HepG2 (cell line): ENCODE measurements around the gene ZSCAN21. TPM values are rescaled to one million over a fixed set of nuclear protein-coding genes. Genes with fewer than 3 reads are reported as not detected.

Source experiments
- ARNT ChIP-seq: fragments of 450-650 bp; IDR thresholded peaks from 2 replicates; pipeline ENCODE4 v1.6.1; 2017
- CC2D1A ChIP-seq: sonication (generic); formaldehyde crosslinking; IDR thresholded peaks from 2 replicates; pipeline ENCODE4 v1.8.1; 2023; ENCODE audit warnings: mild to moderate bottlenecking, missing genetic modification reagents
- ESRRA ChIP-seq: sonication (generic); formaldehyde crosslinking; IDR thresholded peaks from 2 replicates; pipeline ENCODE4 v1.5.1; 2020; ENCODE audit warnings: mild to moderate bottlenecking, low read depth, missing genetic modification reagents
- ISL2 ChIP-seq: sonication (generic); formaldehyde crosslinking; IDR thresholded peaks from 2 replicates; pipeline ENCODE4 v1.5.0; 2020; ENCODE audit warnings: missing genetic modification reagents
- KDM2A ChIP-seq: sonication (generic); formaldehyde crosslinking; IDR thresholded peaks from 2 replicates; pipeline ENCODE4 v1.4.0; 2020; ENCODE audit warnings: low read depth, missing genetic modification reagents, borderline replicate concordance
- MYC ChIP-seq: sonication (generic); formaldehyde crosslinking; IDR thresholded peaks from 2 replicates; pipeline ENCODE4 v1.9.0; 2021; ENCODE audit warnings: missing genetic modification reagents, borderline replicate concordance
- PAXIP1 ChIP-seq: sonication (generic); formaldehyde crosslinking; conservative IDR thresholded peaks from 2 replicates; pipeline ENCODE4 v1.4.0; 2020; ENCODE audit warnings: mild to moderate bottlenecking, missing genetic modification reagents, moderate library complexity
- PHF20 ChIP-seq: sonication (generic); formaldehyde crosslinking; IDR thresholded peaks from 2 replicates; pipeline ENCODE4 v1.5.0; 2020; ENCODE audit warnings: mild to moderate bottlenecking, missing genetic modification reagents
- PTBP1 ChIP-seq: fragments of 200-400 bp; formaldehyde crosslinking; IDR thresholded peaks from 2 replicates; pipeline ENCODE4 v1.6.1; 2018; ENCODE audit warnings: low read length, low read depth; ENCODE audit not compliant: poor library complexity, severe bottlenecking
- SALL1 ChIP-seq: sonication (generic); formaldehyde crosslinking; IDR thresholded peaks from 2 replicates; pipeline ENCODE4 v1.8.0; 2022; ENCODE audit warnings: mild to moderate bottlenecking, missing genetic modification reagents
- UBTF ChIP-seq: sonication (generic); formaldehyde crosslinking; IDR thresholded peaks from 2 replicates; pipeline ENCODE4 v1.4.0; 2020; ENCODE audit warnings: mild to moderate bottlenecking, missing genetic modification reagents
- ZNF101 ChIP-seq: sonication (generic); formaldehyde crosslinking; IDR thresholded peaks from 2 replicates; pipeline ENCODE4 v1.4.0; 2020; ENCODE audit warnings: mild to moderate bottlenecking, low read depth, missing genetic modification reagents, borderline replicate concordance
- ZNF143 ChIP-seq: sonication (generic); formaldehyde crosslinking; IDR thresholded peaks from 2 replicates; pipeline ENCODE4 v1.4.0; 2020; ENCODE audit warnings: missing genetic modification reagents
- ZNF430 ChIP-seq: sonication (generic); formaldehyde crosslinking; IDR thresholded peaks from 2 replicates; pipeline ENCODE4 v1.9.0; 2021; ENCODE audit warnings: mild to moderate bottlenecking, missing genetic modification reagents
- ZNF598 ChIP-seq: sonication (generic); formaldehyde crosslinking; IDR thresholded peaks from 2 replicates; pipeline ENCODE4 v1.5.1; 2020; ENCODE audit warnings: mild to moderate bottlenecking, missing genetic modification reagents, borderline replicate concordance
- ZNF614 ChIP-seq: IDR thresholded peaks from 2 replicates; pipeline ENCODE4 v1.6.1; 2018; ENCODE audit warnings: missing biosample characterization, missing genetic modification reagents, inconsistent platforms, borderline replicate concordance
- ZNF746 ChIP-seq: sonication (generic); formaldehyde crosslinking; IDR thresholded peaks from 2 replicates; pipeline ENCODE4 v1.8.0; 2022; ENCODE audit warnings: mild to moderate bottlenecking, missing genetic modification reagents
- polyA plus RNA-seq, 8 experiments: library from polyadenylated mRNA; depleted of rRNA in 3 of 8; stranded (reverse) in 7 of 8; unstranded in 1 of 8; fragments of >200 nt; fragmentation: Illumina TruSeq in 4 of 8; extraction: Trizol in 4 of 8; gene quantifications; 2 replicates each; pipeline versions ENCODE4 v1.2.1 to v1.2.3, GENCODE V29; 2011 to 2016; ENCODE audit warnings: low read depth in 4 of 8, missing spikeins in 1 of 8, mixed read lengths in 1 of 8; ENCODE audit not compliant: insufficient read depth in 1 of 8
- total RNA-seq, 5 experiments: library from RNA; depleted of rRNA; stranded (reverse); fragments of >200 nt; fragmentation: Illumina TruSeq; extraction: Trizol; gene quantifications; 2 replicates each; pipeline ENCODE4 v1.2.3, GENCODE V29; 2016; ENCODE audit warnings: low read depth in 1 of 5
- TF ChIP-seq, protein P1 (sequence below): sonication (generic); formaldehyde crosslinking; IDR thresholded peaks from 2 replicates; pipeline ENCODE4 v1.8.1; 2023; ENCODE audit warnings: mild to moderate bottlenecking, missing genetic modification reagents
- TF ChIP-seq, protein P2 (sequence below): sonication (generic); formaldehyde crosslinking; IDR thresholded peaks from 2 replicates; pipeline ENCODE4 v1.5.0; 2020; ENCODE audit warnings: mild to moderate bottlenecking, missing genetic modification reagents, borderline replicate concordance

The ZSCAN21 gene
- total and polyA plus RNA-seq, 2 of the 13 experiments (the other 11 are each of a cell fraction or from before 2014, with no cell fraction given): 7.0 to 10.0 TPM

DNA sequence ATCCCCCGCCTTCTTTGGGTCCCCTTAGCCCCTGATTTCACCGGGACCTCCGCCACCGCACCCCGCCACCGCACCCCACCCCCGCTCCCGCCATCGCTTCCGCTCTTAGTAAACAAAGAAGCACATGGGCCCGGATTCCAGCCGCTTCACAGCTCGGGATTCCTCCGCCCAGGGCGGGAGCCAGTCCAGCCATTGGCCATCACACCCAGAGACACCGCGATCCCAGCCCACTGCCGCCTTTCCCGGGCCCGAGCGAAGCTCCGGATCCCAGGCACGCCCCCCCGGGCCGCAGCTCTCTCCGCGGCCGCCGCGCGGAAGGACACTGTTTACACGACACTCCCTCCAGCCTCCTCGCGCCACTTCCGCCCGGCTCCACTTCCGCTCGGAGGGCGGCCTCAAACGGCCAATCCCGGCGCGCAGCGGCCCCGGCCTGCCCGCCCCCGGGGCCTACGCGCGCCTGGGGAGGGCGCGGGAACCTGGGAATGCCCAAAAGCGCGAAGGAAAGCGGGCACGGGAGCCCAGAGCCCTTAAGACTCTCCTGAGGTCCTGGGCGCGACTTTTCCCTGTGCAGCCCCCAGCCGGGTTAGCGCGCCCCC is 50.9 kb downstream of the ZSCAN21 start (continued):
- peak; percentile 19; the same call in 1 of the 2 replicates for TF ChIP-seq ZNF598 (CRISPR knock-in tag)
- peak; percentile 48; the same call in 1 of the 2 replicates for TF ChIP-seq ZNF143
- TF ChIP-seq, protein P1, sequence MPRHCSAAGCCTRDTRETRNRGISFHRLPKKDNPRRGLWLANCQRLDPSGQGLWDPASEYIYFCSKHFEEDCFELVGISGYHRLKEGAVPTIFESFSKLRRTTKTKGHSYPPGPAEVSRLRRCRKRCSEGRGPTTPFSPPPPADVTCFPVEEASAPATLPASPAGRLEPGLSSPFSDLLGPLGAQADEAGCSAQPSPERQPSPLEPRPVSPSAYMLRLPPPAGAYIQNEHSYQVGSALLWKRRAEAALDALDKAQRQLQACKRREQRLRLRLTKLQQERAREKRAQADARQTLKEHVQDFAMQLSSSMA (CRISPR knock-in tag): peak; percentile 31; the same call in 1 of the 2 replicates
- no peak for TF ChIP-seq ARNT
- TF ChIP-seq, protein P2, sequence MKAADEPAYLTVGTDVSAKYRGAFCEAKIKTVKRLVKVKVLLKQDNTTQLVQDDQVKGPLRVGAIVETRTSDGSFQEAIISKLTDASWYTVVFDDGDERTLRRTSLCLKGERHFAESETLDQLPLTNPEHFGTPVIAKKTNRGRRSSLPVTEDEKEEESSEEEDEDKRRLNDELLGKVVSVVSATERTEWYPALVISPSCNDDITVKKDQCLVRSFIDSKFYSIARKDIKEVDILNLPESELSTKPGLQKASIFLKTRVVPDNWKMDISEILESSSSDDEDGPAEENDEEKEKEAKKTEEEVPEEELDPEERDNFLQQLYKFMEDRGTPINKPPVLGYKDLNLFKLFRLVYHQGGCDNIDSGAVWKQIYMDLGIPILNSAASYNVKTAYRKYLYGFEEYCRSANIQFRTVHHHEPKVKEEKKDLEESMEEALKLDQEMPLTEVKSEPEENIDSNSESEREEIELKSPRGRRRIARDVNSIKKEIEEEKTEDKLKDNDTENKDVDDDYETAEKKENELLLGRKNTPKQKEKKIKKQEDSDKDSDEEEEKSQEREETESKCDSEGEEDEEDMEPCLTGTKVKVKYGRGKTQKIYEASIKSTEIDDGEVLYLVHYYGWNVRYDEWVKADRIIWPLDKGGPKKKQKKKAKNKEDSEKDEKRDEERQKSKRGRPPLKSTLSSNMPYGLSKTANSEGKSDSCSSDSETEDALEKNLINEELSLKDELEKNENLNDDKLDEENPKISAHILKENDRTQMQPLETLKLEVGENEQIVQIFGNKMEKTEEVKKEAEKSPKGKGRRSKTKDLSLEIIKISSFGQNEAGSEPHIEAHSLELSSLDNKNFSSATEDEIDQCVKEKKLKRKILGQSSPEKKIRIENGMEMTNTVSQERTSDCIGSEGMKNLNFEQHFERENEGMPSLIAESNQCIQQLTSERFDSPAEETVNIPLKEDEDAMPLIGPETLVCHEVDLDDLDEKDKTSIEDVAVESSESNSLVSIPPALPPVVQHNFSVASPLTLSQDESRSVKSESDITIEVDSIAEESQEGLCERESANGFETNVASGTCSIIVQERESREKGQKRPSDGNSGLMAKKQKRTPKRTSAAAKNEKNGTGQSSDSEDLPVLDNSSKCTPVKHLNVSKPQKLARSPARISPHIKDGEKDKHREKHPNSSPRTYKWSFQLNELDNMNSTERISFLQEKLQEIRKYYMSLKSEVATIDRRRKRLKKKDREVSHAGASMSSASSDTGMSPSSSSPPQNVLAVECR: peak; percentile 96
- TF ChIP-seq KDM2A (CRISPR knock-in tag): peak; percentile 91
- TF ChIP-seq ZNF430 (CRISPR knock-in tag): peak; percentile 38; the same call in 1 of the 2 replicates
- TF ChIP-seq ZNF101 (CRISPR knock-in tag): 0 out of 2 replicates have a peak, but pooled peaks have one; percentile 66
- peak; percentile 99 for TF ChIP-seq UBTF (CRISPR knock-in tag)
- TF ChIP-seq PTBP1: no peak
- TF ChIP-seq ZNF746: peak; percentile 83; the same call in 1 of the 2 replicates
- TF ChIP-seq SALL1 (CRISPR knock-in tag): peak; percentile 86
- TF ChIP-seq PHF20 (CRISPR knock-in tag): peak; percentile 91
- peak; percentile 79; the same call in 1 of the 2 replicates for TF ChIP-seq ESRRA (CRISPR knock-in tag)
- no peak for TF ChIP-seq CC2D1A (CRISPR knock-in tag)
- TF ChIP-seq MYC (CRISPR knock-in tag): peak; percentile 97
- TF ChIP-seq ISL2 (CRISPR knock-in tag): peak; percentile 68
- peak; percentile 64 for TF ChIP-seq PAXIP1 (CRISPR knock-in tag)
- TF ChIP-seq ZNF614 (CRISPR knock-in tag): peak; percentile 65; the same call in 1 of the 2 replicates
